ENCODE measurements around the gene DLGAP4.
A peak's percentile ranks its signal among the peaks of the same experiment; 100 is the strongest.
"Not testable (repeated sequence)": the region's sequence is repeated elsewhere in the genome, so short reads cannot be mapped to it uniquely, and the experiment has no call there.

DLGAP4 gene

GRCh38 chr20:36542516-36543183 lies 236.5 kb downstream of the DLGAP4 start:
- DNase-seq = no peak

- DNase-seq = peak; percentile 54
These were observed 237.3 kb downstream of the DLGAP4 start for GRCh38 chr20:36543184-36544133.

- peak; percentile 25 for DNase-seq
These were observed 238.2 kb downstream of the DLGAP4 start for GRCh38 chr20:36544134-36545018.

- no peak for DNase-seq
These were observed 240.1 kb downstream of the DLGAP4 start for GRCh38 chr20:36546111-36546736.

- no peak for DNase-seq
These were observed 241.3 kb downstream of the DLGAP4 start for GRCh38 chr20:36547186-36548005.

- no peak for DNase-seq
These were observed 241.8 kb downstream of the DLGAP4 start for GRCh38 chr20:36548006-36548315.

GRCh38 chr20:36548704-36549627 lies 242.8 kb downstream of the DLGAP4 start:
- no peak for DNase-seq

GRCh38 chr20:36549628-36549941 lies 243.4 kb downstream of the DLGAP4 start:
- DNase-seq = no peak

GRCh38 chr20:36549942-36550789 lies 244.0 kb downstream of the DLGAP4 start:
- no peak for DNase-seq

- peak; percentile 20 for DNase-seq
These were observed 244.7 kb downstream of the DLGAP4 start for GRCh38 chr20:36550790-36551299.

- DNase-seq = no peak
These were observed 249.1 kb downstream of the DLGAP4 start for GRCh38 chr20:36555248-36555647.

- DNase-seq = no peak
These were observed 256.6 kb downstream of the DLGAP4 start for GRCh38 chr20:36562724-36563123.

- DNase-seq = no peak
These were observed 257.2 kb downstream of the DLGAP4 start for GRCh38 chr20:36563374-36563773.

- not testable (repeated sequence) for DNase-seq
These were observed 258.1 kb downstream of the DLGAP4 start for GRCh38 chr20:36564078-36564725.

GRCh38 chr20:36564726-36565121 lies 258.6 kb downstream of the DLGAP4 start:
- not testable (repeated sequence) for DNase-seq

- no peak for DNase-seq
These were observed 259.4 kb downstream of the DLGAP4 start for GRCh38 chr20:36565520-36565919.

- peak; percentile 53 for DNase-seq
These were observed 263.8 kb downstream of the DLGAP4 start for GRCh38 chr20:36569847-36570429.

Data from fibroblast of skin of right quadriceps (primary cell).